Measurements from ENCODE around the gene CMTM8.

Gene CMTM8

DNA sequence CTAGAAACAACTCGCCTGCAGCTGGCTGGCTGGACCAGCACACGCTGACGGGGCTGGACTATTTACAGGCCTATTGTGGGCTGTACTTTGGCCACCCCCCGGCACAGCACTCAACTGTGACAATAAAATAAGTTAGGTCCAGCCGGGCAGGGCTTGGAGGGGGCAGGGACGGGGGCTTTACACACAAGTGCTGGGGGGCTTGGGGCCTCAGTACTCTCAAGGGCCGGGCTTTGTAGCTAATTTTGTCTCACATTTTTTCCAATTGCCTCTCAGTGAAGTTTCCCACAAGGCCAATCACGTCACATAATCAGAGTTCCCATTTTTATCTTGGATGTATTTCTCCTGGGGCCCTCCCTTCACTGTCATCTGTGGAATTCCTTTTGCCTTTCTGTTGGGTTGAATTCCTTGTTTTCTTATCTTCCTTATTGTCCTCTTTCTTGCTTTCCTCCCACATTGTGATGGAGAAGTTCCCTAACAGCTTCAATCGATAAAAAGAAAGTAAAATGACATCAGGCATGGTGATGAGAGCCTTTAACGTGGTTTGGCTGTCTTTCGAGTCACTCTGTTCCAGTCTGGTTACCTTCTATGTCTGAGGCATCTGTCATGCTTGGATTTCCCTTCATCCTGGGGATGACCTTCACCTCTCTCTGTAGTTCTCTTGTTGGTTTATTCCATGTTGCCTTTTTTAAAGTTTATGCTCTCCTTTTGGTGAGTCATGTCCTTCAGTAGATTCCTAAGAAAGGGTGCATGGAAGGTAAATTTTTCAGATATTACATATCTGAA is 109.1 kb downstream of the CMTM8 start:
- DNase-seq: no peak

DNA sequence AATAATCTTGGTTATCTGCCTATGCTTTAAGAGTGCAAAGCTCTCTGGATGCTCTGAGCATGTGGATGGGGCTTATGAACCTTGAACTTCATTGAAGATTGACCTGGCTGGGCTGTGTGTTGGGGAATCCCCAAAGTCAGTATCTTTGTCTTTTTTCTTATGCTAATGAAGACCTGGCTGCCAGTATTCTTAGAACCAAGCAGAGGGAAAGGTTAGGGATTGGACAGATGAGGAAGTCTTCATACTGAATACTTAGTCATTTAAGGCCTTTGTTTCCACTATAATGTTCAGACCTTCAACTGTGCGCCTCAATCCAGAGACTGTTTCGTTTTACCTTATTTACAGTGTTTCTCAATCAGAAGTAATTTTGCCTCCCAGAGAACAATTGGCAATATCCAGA is 110.7 kb downstream of the CMTM8 start:
- no peak for DNase-seq

DNA sequence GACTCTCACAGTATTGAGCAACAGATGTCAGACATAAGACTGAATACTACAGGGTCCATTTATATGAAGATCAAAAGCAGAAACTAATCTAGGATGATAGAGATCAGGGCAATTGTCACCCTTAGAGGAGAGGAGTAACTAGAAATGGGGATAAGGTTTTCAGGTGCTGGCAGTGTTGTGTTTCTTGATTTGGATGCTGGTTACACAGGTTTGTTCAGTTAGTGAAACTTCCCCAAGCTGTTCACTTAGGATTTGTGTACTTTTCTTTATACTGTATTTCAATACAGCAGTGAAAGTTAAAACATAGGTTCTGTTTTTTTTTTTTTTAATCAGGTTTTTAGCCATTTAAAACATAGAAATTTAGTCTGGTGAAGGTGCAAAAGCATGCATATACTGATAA is 114.1 kb downstream of the CMTM8 start:
- no peak for DNase-seq

DNA sequence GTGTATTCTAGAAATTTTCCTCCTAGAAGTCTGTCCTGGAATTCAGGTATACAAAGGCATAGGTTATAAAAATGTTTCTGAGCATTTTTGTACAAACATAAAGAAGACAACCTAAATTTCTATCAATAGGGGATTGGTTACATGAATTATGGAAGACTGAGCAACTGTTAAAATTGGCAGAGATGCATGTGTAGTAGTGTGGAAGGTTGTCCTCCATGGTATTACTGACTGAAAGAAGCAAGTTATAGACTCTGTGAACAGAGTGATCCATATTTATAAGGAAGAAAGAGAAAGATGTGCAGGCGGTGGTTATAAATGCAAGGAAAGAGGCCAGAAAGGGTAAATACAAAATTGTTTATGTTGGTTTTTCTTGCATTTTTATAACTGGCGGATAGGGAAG is 114.9 kb downstream of the CMTM8 start:
- DNase-seq: no peak

DNA sequence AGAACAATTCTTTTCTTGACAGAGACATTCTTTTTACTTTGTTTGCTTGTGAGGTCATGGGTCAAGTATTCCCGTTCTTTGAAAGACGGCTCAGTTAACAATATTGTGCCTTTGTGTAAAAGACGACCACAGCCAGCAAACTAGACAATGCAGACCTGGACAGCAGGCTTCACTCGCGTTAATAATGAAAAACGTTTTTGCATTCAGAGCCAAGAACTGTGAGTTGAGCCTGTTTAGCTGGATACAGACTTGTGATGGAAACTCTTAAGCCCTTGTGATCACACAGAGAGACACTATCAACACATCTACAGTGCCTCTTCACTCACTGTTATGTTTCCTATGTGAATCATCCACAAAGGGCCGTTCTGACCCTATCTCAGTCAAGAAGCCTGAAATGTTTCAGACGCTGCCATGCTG is 115.9 kb downstream of the CMTM8 start:
- no peak for DNase-seq

DNA sequence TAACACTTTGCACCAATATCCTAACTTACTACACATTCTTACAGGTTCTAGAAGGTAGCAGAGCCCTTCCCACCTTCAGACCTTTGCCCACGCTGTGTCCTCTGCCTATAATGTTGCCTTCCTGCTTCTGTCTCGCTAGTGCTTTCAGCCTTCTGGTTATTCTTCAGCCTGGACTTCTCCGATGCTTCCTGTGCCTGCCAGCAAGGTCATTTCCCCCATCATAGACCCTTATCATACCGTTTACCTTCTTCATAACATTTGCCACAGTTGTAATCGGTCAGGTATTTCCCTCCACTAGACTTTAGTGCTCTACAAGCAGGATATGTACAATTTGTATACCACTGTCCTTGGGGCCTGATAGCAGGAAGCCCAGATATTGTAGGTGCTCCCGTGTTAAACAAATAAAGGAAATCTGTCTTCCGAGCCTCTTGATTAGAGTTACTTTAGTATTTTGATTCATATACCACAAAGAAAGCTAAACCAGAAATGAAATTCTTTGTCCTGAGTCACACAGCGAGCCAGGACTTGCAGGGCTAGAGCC is 117.3 kb downstream of the CMTM8 start:
- DNase-seq: no peak

DNA sequence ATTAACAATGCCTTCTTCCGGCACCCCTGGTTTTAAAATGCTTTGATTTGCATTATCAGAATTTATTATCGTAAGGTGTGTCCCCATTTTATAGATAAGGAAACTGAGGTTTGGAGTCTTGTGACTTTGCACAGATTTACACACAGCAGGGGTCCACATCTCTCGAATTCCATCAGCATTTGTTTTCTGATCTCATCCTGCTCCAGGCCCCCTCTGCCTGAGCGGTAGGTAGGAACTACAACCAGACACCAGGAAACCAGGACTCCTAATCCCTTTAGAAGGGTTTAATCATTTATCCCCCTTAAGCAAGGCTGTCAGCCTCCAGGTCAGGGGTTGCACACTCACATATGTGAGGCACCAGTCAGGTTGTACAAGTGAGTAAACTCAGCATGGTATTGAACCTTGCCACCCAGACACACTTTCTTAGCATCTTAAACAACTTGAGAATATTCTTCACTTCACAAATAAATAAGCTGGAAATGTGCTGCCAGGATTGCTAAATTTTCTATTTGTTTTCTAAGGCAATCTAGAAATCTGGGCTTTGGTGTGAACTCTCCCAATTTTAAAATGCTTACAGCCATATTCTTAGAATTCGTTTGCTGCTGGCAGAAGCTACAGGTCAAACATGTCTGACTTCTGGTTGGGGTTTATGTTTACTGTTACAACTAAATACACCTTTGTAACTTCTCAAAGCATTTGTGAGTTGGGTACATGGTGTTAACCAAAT is 121.4 kb downstream of the CMTM8 start:
- DNase-seq: no peak

DNA sequence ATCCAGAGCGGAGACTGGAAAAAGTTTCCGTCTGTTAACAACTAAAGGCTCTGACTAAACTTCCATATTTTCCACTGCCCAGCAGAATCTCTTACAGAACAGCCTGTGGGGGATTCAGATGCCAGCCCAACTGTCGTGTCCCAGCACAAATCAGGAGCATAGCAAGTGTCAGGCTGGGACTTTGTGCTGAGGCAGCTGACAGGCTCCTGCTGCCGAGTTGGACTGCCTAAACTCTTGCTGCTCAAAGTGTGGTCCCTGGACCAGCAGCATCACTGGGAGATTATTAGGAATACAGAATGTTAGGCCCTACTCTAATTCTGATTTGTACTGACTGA is 122.0 kb downstream of the CMTM8 start:
- no peak for DNase-seq

DNA sequence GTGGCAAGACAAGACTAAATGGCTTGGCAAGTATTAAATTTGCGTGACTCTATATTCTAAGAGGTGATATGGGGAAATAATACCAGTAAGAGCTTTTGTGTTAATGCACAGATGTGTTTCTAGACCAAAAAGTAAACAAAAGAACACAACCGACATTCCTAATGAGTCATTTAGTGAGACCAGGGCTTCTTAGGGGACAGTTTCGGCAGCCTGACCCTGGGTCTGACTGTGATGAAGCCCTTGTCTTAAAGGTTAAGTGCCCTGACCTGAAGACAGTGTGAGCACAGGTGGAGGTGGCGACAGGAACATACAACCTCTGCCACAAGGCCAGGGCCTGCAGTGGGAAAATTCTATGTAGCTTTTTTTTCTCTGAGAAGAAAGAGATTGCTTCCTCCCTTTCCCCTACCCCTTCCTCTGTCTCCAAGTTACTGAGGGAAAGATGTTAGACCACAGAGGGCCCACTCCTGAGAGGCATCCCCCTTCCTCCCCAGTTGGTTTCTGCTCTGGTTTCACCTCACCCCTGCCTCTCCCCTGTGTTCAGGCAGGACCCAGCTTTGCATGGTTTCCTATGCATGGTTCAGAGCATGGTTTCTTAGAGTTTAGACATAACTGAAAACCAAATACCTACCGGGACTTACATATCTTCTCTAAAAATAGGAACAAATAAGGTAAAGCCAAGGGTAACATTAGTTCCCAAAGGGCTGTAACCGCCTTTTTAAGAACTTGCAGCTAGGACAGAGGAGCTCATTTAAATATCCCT is 128.3 kb downstream of the CMTM8 start:
- no peak for DNase-seq

DNA sequence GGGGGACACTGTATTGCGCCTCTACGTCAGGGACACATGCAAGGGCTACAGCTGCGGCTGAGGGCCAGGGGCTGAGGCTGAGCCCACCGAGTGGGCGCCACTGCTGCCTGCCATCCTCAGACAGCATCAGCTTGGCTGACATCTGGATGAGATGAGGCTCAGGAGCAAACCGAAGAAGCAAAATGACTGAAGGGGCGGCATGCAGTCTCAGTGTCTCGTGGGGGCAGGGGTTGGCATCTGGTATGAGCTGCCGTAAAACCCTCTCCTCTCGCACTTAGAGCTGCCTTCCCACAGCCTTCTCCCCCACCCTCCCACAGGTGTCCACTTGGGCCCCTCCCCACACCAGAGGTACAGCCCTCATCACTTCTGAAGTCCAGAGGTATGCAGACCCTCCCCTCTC is 129.0 kb downstream of the CMTM8 start:
- no peak for DNase-seq

DNA sequence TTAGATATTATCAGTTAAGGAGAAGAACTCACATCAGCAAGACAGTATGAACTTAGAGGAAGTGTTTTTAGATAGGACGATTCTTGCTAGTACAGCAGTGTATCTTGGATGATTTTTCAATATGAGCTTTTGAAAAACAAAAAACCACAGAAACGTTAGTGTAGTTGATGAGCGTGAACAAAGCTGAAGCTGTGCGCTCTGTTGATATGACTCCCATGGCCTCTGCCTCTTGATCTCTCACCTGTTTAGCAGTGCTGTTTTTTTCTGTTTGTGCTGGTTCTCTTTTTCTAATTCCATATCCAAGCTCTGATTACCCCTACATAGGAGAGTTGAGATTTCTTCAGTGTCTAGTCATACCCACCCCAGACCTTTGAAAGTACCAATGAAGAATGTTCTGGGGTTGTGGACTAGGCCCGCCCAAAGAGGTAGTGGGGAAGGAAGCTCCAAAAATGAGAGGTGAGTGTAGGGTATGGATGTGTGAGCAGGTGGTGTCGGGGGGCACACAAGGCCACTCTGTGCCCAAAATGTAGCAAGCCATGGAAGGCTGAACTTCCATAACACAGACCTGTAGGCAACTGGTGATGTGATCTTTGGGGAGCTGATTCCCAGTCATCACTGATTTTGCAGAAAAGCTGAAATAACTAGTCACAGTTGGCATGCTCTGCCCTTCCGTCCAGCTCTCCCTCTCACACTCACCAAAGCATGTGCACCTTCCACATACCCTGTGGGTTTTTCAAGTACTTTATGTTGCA is 133.2 kb downstream of the CMTM8 start:
- no peak for DNase-seq

DNA sequence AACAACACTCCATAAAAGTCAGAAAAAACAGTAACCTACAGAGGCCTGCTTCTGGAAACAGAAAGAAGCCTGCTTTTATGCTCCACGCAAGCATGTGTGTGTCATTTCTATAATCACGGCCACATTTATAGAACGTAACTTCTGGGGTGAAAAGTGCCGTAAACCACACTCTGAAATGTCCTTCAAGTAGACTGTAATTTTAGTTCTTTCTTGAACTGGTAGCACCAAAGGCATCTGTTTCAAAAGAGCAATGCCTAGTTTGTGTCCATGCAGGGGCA is 133.7 kb downstream of the CMTM8 start:
- DNase-seq: no peak

DNA sequence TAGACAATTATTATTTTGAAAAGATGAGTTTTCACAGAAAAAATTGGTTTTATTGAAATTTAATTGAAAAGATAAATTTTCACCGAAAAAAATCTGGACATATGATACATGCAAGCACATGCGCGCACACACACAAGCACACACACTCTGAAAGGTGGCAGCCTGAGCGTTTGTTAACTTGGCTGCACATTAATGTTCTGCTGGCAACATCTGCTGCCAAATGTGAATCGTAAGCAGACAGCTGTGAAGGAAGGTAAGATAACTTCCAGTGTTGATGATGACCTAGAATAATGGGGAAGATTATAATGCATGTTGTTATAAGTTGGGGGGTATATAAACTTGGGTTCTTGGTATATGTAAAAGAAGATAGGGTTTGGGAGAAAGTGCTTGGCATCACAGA is 134.8 kb downstream of the CMTM8 start:
- DNase-seq: no peak

DNA sequence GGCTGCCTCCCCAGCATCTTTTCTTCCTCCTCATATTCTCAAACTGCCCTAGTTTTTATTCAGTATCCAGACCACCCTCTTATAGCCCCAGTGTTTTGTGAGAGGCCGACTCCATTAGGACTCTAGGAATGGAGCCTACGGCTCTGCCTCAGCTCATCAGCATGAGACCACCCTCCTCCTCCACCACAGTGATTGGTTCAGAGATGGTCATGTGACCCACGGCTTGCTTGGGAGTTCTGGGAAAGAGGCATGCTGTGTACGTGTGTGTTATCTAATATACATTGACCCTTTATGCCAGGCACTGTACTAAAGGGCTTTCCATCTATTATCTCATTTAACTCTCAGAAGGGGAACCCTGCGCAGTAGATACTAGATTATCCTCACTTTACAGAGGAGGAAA is 135.4 kb downstream of the CMTM8 start:
- no peak for DNase-seq

DNA sequence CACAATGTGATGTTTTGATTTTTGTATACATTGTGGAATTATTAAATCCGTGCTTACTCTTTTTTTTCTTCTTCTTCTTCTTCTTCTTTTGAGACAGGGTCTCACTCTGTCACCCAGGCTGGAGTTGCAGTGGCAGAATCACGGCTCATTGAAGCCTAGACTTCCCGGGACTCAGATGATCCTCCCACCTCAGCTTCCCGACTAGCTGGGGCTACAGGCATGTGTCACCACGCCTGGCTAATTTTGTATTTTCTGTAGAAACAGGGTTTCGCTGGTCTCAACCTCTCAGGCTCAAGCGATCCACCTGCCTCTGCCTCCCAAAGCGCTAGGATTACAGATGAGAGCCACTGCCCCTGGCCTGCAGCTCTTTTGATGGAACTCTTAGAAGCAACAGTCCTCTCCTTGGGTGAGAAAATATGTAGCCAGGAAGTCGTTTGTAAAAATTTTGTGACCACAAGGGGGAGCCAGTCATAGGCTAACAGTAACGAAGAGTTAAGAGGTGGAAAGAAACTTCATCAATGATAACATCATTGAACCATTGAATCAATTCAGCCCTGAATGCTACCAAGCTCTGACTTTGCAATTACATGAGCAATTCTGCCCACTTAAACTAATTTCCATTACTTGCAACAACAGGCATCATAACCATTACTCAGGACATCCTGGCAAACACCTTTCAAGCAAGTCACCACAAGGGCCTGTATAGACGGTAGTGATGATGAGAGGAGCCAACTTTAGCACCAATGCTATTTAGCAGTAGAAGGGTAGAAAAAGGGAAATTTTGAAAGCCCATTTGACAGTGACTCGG is 136.5 kb downstream of the CMTM8 start:
- DNase-seq: peak; percentile 52

DNA sequence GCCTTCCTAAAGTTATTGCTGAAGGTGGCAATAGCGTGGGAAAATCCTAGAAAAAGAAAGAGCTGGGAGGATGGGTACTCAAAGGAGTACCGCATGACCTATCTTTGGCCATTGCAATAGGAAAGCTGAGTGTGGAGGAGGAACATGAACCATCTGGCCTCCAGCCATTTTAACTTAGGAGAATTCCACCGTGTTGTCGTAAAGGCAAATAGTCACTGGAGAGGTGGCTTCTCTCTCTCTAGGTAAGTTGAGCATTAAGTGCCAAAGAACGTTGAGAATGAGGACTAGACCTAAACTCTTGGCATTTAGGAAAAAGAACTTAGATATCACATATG is 137.1 kb downstream of the CMTM8 start:
- DNase-seq: no peak

DNA sequence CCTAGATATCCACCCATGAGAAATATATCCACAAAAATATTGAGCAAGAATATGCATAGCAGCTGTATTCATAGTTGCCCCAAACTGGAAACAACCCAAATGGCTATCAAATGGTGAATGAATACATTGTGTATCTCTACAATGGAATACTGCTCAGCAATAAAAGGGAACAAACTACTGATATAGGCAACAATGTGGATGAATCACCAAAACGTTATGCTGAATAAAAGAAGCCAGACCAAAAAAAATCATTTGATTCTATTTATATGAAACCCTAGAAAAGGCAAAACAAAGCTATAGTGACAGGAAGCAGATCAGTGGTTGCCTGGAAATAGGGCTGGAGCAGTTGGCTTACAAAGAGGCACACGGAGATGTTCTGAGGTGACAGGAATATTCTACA is 137.6 kb downstream of the CMTM8 start:
- DNase-seq: no peak

DNA sequence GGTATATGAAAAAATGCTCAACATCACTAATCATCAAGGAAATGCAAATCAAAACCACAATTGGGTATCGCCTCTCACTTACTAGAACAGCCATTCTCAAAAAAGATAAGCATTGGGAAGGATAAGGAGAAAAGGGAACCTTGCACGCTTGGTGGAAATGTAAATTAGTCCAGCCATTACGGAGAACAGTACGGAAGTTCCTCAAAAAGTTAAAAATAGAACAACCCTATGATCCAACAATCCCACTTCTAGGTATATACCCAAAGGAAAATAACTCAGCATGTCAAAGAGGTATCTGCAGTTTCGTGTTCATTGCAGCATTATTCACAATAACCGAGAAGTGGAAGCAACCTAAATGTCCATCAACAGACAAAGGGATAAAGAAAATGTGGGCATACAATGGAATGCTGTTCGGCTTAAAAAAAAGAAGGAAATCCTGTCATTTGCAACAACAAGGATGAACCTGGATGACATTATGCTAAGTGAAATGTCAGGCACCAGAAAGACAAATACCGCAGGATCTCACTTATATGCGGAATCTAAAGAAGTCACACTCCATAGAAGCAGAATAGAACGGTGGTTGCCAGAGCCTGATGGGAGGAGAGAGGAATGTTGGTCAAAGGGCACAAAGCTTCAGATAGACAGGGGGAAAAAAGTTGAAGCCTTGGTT is 141.5 kb downstream of the CMTM8 start:
- DNase-seq: no peak

DNA sequence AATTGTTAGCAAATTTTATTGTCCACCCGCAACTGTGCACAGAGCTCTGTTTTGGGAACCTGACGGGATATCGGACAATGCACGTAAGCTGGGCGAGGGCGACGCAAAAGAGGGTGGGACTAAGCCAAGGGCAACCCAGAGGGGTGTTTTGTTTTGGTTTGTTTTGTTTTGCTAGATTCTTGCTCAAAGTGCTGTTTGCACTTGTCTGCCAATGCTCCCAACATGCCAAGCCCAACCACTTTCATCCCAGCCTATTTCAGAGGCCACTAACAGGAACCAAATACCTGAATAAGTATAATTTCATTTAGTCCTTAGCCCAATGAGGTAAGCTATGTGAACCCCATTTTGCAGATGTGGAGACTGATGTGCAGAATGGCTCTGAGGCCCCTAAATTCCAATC is 143.4 kb downstream of the CMTM8 start:
- DNase-seq: no peak

DNA sequence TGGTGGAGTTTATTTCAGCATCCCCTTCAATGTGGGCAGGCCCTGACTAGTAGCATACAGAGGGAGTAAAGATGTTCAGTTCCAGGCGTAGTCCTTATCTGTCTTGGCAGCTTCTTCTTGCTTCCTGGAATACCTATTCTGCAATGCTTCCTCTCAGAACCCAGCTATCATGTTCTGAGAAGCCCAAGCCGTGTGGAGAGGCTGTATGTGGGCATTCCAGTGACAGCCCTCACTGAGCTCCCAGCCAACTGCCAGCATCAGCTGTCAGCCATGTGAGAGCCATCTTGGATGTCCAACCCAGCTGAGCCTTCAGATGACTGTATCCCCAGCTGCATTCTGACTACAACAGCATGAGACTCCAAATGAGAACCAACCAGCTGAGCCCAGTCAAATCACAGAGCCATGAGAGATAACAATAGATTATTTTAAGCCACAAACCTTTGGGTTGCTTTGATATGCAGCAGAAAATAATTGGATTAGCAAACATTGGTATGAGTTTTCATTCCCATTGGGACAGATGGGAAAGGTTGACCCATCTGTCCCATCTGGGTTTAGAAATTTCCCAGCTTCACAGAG is 144.7 kb downstream of the CMTM8 start:
- DNase-seq: no peak

DNA sequence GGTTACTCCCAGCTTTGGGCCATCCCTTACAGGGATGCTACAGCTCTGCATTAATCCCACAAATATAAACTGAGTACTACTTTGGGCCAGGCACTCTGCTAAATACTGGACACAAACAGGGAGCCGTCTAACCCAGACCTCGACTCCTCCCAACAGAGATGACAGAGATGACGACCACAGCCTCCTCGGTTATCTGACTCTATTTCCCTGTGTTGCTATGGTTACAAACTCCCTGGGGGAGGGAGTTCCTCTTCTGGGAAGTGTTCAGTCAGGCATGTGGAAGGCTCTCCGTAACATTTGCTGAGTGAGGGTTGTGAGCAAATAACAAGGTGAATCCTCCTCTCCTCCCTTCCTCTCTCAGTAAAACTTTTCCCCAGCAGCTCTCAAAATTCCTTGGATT is 146.5 kb downstream of the CMTM8 start:
- no peak for DNase-seq

DNA sequence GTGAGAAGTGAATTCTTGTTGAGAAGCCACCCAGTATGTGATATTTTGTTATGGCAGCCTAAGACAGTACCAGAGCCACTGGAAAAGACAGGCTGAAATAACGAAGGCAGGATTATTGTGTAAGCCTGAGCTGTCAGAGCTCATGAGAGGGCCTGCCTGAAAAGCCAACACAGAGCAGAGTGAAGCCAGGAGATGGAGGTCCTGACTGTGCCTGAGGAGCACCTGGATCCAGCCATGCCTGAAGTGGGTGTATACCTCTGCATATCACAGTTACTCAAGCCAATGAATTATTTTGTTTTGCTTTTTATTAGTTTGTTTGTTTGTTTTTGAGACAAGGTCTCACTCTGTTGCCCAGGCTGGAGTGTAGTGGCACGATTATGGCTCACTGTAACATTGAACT is 149.0 kb downstream of the CMTM8 start:
- DNase-seq: no peak

Measured in stimulated activated CD4-positive, alpha-beta T cell treated with anti-CD3 and anti-CD28 coated beads, Interleukin-1b, Interleukin-23, amount 100 ng/mL, for 48 hours (primary cell).